HG02588 (cell line): ENCODE results near the gene HCN3.

Experiments used
- ATAC-seq: cut with Tn5 transposase; IDR thresholded peaks from one replicate; pipeline ENCODE4 v1.9.1; 2021; ENCODE audit warnings: mild to moderate bottlenecking, moderate library complexity; ENCODE audit not compliant: unreplicated experiment

HCN3 gene

GRCh38 chr1:155308493-155309422 lies 31.5 kb downstream of the HCN3 start, which contains the start of gene FDPS:
TSS of gene FDPS (plus strand) at chr1:155308866. CDS start at chr1:155309790, 924 bp downstream.
- peak; percentile 93 for ATAC-seq

DNA sequence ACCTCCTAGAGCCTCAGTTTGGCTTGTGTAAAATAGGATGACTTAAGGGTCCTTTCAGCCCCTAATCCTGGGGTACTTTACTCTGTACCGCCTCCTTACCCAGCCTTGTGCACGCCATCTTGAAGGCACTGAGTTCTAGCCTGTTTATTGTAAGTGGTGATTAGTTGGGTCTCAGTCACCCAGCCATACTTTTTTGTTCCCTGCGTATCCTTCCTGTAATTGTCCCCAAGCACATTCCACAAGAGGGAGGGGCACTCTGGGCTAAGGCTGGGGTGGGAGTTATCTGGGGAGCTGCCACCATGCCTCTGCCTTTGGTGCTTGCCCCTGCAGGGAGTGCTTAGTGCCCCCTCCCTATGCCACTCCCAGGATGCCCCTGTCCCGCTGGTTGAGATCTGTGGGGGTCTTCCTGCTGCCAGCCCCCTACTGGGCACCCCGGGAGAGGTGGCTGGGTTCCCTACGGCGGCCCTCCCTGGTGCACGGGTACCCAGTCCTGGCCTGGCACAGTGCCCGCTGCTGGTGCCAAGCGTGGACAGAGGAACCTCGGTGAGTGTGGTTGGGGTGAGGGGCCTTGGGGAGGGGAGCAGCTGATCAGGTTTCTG lies 32.3 kb downstream of the HCN3 start:
- ATAC-seq, result no peak

GRCh38 chr1:155313261-155313660 lies 36.0 kb downstream of the HCN3 start:
- ATAC-seq, result no peak

DNA sequence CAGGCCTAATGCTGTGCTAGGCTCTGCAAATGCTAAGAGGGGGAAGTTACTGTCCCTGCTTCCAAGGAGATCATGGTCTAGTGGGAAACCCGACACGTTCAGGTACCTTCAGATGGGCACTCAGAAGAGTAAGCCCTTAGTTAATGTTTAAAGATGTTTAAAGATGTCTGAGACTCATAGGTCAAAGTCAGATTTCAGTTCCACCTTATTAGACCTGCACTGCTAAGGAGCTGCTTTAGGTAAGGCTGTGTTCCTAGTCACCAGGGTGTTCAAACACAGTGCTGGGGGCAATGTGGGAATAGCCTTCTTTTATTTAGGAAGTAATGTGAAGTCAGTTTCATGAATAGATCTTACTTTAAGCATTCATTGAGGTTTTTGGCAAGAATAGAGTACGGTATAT lies 39.7 kb downstream of the HCN3 start:
- no peak for ATAC-seq

- no peak for ATAC-seq
Measured at GRCh38 chr1:155318082-155318481, 40.8 kb downstream of the HCN3 start.

DNA sequence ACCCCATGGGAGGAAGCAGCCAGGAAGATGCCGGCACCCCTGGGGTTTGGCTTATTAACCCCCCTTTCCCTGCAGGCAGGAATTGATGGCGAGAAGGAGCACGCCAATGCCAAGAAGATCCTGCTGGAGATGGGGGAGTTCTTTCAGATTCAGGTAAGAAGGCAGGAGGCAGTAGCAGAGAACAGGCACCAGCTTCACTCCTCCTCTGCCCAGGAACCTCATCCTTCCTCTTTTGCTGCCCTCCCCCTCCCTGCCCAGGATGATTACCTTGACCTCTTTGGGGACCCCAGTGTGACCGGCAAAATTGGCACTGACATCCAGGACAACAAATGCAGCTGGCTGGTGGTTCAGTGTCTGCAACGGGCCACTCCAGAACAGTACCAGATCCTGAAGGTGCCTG lies 42.3 kb downstream of the HCN3 start:
- ATAC-seq, result no peak

- ATAC-seq, result no peak
Measured at GRCh38 chr1:155320252-155320651, 43.0 kb downstream of the HCN3 start.

GRCh38 chr1:155320661-155321617 lies 43.7 kb downstream of the HCN3 start, which contains the start of gene RUSC1:
TSS of gene RUSC1 (plus strand) at chr1:155320894. CDS start at chr1:155321774, 880 bp downstream.
- no peak for ATAC-seq

- no peak for ATAC-seq
Measured at GRCh38 chr1:155321639-155322503, 44.6 kb downstream of the HCN3 start.

DNA sequence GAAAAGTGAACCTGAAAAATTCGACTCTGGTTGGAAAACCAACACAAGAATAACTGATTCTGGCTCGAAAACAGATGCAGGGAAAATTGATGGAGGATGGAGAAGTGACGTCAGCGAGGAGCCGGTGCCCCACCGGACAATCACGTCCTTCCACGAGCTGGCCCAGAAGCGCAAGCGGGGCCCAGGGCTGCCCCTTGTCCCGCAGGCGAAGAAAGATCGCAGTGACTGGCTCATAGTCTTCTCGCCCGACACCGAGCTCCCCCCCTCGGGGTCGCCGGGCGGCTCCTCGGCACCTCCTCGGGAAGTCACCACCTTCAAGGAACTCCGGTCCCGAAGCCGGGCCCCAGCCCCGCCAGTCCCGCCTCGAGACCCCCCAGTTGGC lies 45.3 kb downstream of the HCN3 start:
- no peak for ATAC-seq

- ATAC-seq, result peak; percentile 53
Measured at GRCh38 chr1:155322953-155323728, 45.9 kb downstream of the HCN3 start.

DNA sequence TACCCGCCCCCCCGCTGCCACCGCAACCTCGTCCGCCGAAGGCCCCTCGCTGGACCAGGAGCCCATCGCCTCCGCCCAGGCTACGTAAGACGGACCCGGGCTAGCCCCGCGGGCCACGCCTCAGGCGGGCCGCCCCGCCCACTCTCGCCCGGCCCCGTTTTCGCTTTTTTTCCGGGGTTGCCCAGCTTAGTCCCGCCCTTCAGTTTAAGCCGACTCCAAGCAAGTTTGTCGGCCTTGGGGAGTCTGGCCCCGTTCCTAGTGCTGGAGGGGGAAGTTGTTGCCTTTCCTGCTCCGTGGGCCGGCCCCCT lies 46.4 kb downstream of the HCN3 start:
- ATAC-seq, result peak; percentile 40

GRCh38 chr1:155324037-155324716 lies 46.9 kb downstream of the HCN3 start:
- ATAC-seq, result peak; percentile 58

GRCh38 chr1:155324717-155325602 lies 47.7 kb downstream of the HCN3 start:
- no peak for ATAC-seq

GRCh38 chr1:155325603-155325893 lies 48.3 kb downstream of the HCN3 start:
- ATAC-seq, result no peak

- ATAC-seq, result no peak
Measured at GRCh38 chr1:155326020-155326526, 48.8 kb downstream of the HCN3 start.

DNA sequence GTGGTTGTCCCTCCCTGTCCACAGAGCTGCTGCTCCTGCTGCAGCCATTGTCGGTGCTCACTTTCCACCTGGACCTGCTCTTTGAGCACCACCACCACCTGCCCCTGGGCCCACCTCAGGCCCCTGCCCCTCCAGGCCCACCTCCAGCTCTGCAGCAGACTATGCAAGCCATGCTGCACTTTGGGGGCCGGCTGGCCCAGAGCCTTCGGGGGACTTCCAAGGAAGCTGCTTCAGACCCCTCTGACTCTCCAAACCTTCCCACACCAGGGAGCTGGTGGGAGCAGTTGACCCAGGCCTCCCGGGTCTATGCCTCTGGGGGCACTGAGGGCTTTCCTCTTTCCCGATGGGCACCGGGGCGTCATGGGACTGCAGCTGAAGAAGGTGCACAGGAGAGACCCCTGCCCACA lies 49.4 kb downstream of the HCN3 start:
- ATAC-seq, result no peak

- no peak for ATAC-seq
Measured at GRCh38 chr1:155327981-155328380, 50.7 kb downstream of the HCN3 start.
